GM12864 (cell line): ENCODE data around the gene GABARAPL1.
"Not testable (repeated sequence)": the region's sequence is repeated elsewhere in the genome, so short reads cannot be mapped to it uniquely, and the experiment has no call there.

ENCODE experiments used
- DNase-seq: peaks from one replicate; pipeline ENCODE4 v3.0.0-alpha.2; 2011; ENCODE audit warnings: low read depth
- H3K4me3 ChIP-seq: 2 replicates; pipeline ENCODE4 v1.5.1; 2011; ENCODE audit warnings: mild to moderate bottlenecking, low read depth, low read length, control low read depth
- TF ChIP-seq, protein P1 (sequence below): IDR thresholded peaks from 2 replicates; pipeline ENCODE4 v1.5.1; 2011; ENCODE audit warnings: low read depth, mild to moderate bottlenecking, moderate library complexity, low read length, control low read depth, inconsistent platforms; ENCODE audit errors: missing control alignments

The GABARAPL1 gene

DNA sequence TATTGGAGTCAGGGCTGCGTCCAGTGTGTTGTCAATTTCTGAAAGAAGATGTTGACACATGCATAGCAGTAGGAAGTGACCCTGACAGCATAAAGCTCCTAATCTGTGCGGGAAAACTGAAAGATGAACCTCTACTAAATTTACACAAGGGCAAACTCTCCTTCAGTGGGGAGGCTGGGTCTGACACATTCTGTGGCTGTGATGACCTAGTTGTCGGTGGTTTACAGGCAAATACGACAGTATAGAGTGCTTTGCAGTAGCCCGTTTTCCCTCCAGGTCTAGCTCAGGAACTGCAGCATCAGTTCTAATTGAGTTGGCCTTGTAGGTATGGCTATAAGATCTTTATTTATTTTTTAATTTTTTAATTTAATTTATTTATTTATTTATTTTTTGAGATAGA is 14.8 kb upstream of the GABARAPL1 start:
- H3K4me3 ChIP-seq: no peak overlapping the region
- DNase-seq: no peak
- TF ChIP-seq, protein P1, sequence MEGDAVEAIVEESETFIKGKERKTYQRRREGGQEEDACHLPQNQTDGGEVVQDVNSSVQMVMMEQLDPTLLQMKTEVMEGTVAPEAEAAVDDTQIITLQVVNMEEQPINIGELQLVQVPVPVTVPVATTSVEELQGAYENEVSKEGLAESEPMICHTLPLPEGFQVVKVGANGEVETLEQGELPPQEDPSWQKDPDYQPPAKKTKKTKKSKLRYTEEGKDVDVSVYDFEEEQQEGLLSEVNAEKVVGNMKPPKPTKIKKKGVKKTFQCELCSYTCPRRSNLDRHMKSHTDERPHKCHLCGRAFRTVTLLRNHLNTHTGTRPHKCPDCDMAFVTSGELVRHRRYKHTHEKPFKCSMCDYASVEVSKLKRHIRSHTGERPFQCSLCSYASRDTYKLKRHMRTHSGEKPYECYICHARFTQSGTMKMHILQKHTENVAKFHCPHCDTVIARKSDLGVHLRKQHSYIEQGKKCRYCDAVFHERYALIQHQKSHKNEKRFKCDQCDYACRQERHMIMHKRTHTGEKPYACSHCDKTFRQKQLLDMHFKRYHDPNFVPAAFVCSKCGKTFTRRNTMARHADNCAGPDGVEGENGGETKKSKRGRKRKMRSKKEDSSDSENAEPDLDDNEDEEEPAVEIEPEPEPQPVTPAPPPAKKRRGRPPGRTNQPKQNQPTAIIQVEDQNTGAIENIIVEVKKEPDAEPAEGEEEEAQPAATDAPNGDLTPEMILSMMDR: no peak

DNA sequence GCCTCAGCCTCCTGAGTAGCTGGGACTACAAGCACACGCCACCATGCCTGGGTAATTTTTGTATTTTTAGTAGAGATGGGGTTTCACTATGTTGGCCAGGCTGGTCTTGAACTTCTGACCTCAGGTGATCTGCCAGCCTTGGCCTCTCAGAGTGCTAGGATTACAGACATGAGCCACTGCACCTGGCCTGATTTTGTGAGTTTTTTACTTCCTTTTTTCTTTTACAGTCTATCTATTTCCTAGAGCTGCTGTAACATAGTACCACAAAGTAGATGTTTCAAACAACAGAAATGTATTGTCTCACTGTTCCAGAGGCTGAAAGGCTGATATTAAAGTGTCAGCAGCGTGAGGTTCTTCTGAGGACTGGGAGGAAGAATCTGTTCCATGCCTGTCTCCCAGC is 8.2 kb upstream of the GABARAPL1 start:
- not testable (repeated sequence) for DNase-seq, H3K4me3 ChIP-seq

- no peak overlapping the region for H3K4me3 ChIP-seq
- TF ChIP-seq, protein P1: no peak
- DNase-seq: no peak
These were observed 7.4 kb upstream of the GABARAPL1 start for GRCh38 chr12:10205220-10205807.

DNA sequence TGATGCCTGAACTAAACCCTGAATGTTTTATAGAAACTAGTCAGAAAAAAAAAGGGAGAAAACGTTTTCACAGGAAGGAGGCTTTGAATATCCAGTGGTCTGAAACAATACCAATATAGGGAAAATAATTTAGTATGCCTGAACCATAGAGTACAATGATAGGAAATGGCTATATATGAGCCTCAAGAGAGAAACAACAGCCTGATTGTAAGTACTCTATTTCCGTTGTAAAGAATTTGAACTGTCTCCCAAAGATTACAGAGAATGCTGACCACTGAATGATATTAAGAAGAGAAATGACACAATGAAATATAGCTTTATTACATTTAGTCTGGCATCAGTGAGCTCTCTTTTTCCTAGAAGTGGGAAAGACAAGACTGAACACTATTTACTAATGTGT is 5.5 kb upstream of the GABARAPL1 start:
- TF ChIP-seq, protein P1: no peak
- H3K4me3 ChIP-seq: no peak overlapping the region
- DNase-seq: no peak

DNA sequence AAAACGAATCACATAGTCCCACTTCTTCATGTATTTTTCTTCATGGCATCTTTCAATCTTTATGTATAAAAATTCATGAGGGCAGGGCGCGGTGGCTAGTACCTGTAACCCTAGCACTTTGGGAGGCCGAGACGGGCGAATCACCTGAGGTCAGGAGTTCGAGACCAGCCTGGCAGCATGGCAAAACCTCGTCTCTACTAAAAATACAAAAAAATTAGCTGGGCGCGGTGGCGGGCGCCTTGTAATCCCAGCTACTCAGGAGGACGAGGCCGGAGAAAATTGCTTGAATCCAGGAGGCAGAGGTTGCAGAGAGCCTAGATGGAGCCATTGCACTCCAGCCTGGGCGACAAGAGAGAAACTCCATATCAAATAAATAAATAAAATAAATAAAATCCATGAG is 2.5 kb upstream of the GABARAPL1 start:
- TF ChIP-seq, protein P1: no peak
- DNase-seq: no peak
- no peak overlapping the region for H3K4me3 ChIP-seq

DNA sequence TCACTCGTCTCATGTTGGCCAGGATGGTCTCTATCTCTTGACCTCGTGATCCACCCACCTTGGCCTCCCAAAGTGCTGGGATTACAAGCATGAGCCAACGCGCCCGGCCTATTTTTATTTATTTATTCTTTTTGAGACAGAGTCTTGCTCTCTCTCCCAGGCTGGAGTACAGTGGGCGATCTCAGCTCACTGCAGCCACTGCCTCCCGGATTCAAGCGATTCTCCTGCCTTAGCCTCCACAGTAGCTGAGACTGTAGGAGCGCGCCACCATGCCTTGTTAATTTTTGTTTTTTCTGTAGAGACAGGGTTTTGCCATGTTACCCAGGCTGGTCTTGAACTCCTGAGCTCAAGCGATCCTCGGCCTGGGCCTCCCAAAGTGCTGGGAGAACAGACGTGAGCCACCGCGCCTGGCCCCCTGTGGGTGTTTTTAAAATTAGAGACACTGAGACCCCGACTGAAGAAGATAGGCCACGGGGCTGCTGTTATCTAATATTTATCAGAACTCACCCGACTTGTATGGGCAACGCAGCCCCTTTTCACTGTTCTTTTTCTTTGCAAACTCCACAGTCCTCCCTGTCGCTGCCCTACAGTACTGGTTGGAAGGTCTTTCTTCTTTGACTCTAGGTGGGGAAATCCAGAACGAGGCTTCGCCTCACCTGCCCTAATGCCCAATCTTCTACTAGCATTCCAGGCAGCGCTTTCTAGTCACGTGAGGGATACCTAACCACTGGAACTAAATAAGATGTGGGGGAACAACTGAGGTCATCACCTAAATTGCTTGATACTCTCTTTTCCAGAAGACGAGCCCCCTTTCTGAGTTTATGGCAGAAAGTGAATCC is 1.4 kb upstream of the GABARAPL1 start:
- DNase-seq: no peak
- TF ChIP-seq, protein P1: no peak
- H3K4me3 ChIP-seq: no peak overlapping the region

GRCh38 chr12:10211940-10212738 is 538 bp upstream of the GABARAPL1 start:
- TF ChIP-seq, protein P1: no peak
- DNase-seq: no peak
- H3K4me3 ChIP-seq: peak overlapping the region; percentile 67
